A172 (cell line): ENCODE results near the gene SLC38A6. TPM values are rescaled to one million over a fixed set of nuclear protein-coding genes. Genes with fewer than 3 reads are reported as not detected.

Source experiments
- DNase-seq: peaks from one replicate; pipeline ENCODE4 v3.0.0-alpha.2; 2015; ENCODE audit warnings: low spot score
- total RNA-seq: library from RNA; depleted of rRNA; stranded (reverse); fragments of >200 nt; shearing (Covaris generic); gene quantifications from 2 replicates; pipeline ENCODE4 v1.2.3, GENCODE V29; 2014; rRNA removed

SLC38A6 gene
- total RNA-seq: 29.4 and 38.1 TPM in 2 replicates

- peak; percentile 84 for DNase-seq
Observed at GRCh38 chr14:60980811-60981632, at the start of gene SLC38A6, which contains the start of gene TRMT5. Gene SLC38A6, plus strand, starts transcription at chr14:60981245. Its CDS starts 33 bp downstream, at chr14:60981278. Gene TRMT5, minus strand, starts transcription at chr14:60981079. Its CDS starts 106 bp downstream, at chr14:60980973.

- DNase-seq: no peak
Observed at GRCh38 chr14:60933920-60934655, 47.0 kb upstream of the SLC38A6 start.

- no peak for DNase-seq
Observed at GRCh38 chr14:60935319-60935718, 45.7 kb upstream of the SLC38A6 start.

GRCh38 chr14:60943637-60944032, 37.4 kb upstream of the SLC38A6 start:
- DNase-seq: no peak

GRCh38 chr14:60944204-60944603, 36.8 kb upstream of the SLC38A6 start:
- no peak for DNase-seq

- DNase-seq: no peak
Observed at GRCh38 chr14:60945984-60946383, 35.1 kb upstream of the SLC38A6 start.

GRCh38 chr14:60946773-60947172, 34.3 kb upstream of the SLC38A6 start:
- DNase-seq: no peak

- no peak for DNase-seq
Observed at GRCh38 chr14:60951776-60952435, 29.1 kb upstream of the SLC38A6 start.

- DNase-seq: no peak
Observed at GRCh38 chr14:60956202-60956601, 24.8 kb upstream of the SLC38A6 start.

GRCh38 chr14:60956632-60957031, 24.4 kb upstream of the SLC38A6 start:
- no peak for DNase-seq

- no peak for DNase-seq
Observed at GRCh38 chr14:60958146-60958545, 22.9 kb upstream of the SLC38A6 start.

- no peak for DNase-seq
Observed at GRCh38 chr14:60963761-60964160, 17.3 kb upstream of the SLC38A6 start.

GRCh38 chr14:60964904-60965303, 16.1 kb upstream of the SLC38A6 start:
- DNase-seq: no peak

GRCh38 chr14:60965402-60965801, 15.6 kb upstream of the SLC38A6 start:
- DNase-seq: no peak

GRCh38 chr14:60968099-60968498, 12.9 kb upstream of the SLC38A6 start:
- DNase-seq: no peak

- no peak for DNase-seq
Observed at GRCh38 chr14:60968671-60969070, 12.4 kb upstream of the SLC38A6 start.

- no peak for DNase-seq
Observed at GRCh38 chr14:60970146-60970545, 10.9 kb upstream of the SLC38A6 start.

- no peak for DNase-seq
Observed at GRCh38 chr14:60971271-60971670, 9.8 kb upstream of the SLC38A6 start.

GRCh38 chr14:60972295-60972694, 8.8 kb upstream of the SLC38A6 start:
- no peak for DNase-seq

GRCh38 chr14:60973070-60973469, 8.0 kb upstream of the SLC38A6 start:
- no peak for DNase-seq

- DNase-seq: no peak
Observed at GRCh38 chr14:60974090-60974651, 6.9 kb upstream of the SLC38A6 start.

- DNase-seq: no peak
Observed at GRCh38 chr14:60975551-60975950, 5.5 kb upstream of the SLC38A6 start.
